Hippocampal formation (tissue), 2 donors: Measurements from ENCODE around the gene ODF4.
"Not testable (repeated sequence)": the region's sequence is repeated elsewhere in the genome, so short reads cannot be mapped to it uniquely, and the experiment has no call there.

Source experiments
- DNase-seq, 2 donors: peaks; one replicate each; lab custom pipeline; 2025; lab: John Stamatoyannopoulos, UW

Gene ODF4

DNA sequence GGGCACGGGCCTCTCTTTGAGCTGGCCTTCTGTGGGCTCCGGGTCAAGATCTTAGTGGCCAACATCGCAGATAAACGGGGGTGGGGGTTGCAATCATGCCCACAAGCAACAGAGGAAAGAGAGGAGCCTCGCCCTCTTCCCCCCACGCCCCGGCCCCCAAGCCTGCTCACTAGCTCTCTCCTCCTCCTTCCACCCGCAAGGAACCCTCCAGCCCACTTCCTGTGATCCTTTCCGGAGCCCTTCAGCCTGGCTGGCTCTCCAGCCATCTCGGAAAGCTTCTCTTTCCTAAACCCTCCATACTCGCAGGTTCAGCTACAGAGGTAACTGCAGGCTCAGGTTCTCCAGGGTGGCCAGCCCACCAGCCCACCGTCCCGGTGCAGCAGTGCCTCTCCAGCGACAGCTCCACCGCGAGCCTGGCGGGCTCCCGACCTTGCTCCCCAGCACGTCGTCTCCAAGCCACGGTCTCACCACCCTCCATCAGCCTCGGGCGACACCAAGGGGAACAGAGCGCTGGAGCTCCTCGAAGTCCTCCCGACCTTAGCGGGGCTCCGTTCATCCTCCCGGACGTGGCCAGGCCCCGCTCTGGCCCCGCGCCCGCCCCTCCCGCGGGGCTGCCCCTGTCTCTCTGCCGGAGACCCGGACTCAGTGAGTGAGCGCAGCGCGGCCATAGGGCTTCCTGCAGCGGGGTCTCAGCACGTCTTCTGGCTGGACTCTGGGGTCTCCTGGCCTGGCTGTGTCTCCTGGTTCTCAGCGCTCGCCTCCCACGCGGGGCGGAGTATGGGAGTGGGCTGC lies 12.9 kb upstream of the ODF4 start:
- no peak for DNase-seq

DNA sequence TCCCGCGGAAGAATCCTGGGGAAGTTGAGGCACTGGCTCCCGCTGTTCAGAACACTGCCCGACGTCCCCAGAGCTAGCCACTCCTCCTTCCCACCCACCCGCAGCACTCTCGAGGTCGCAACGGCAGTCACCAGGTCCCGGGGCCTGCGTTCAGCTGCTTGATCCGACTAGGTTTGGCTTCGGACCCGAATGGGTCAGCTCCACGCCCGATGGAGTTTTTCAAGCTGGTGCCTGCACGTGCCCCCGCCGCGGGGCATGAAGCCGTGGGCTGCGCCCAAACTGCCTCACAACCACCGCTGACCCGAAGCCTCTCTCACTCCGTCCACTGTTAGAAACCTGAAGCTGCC lies 12.4 kb upstream of the ODF4 start:
- no peak for DNase-seq

DNA sequence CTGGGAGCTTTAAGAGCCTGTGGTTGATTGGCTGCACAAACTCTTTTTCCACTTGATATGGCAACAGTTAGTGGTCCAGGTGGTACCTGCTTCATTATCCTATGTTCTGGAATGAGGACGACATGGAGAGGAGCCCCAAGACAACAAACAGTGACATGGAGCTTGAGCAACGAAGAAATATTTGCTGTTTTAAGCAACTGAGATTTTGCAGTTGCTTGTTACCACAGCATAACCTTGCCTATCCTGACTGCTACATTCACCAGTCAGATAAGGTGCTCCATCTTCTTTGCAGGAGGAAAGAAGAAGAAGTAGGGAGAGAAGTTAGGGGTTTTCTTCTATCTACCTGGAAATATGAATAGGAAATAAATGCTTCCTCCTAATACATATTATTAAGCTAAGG lies 7.5 kb upstream of the ODF4 start:
- DNase-seq = no peak

DNA sequence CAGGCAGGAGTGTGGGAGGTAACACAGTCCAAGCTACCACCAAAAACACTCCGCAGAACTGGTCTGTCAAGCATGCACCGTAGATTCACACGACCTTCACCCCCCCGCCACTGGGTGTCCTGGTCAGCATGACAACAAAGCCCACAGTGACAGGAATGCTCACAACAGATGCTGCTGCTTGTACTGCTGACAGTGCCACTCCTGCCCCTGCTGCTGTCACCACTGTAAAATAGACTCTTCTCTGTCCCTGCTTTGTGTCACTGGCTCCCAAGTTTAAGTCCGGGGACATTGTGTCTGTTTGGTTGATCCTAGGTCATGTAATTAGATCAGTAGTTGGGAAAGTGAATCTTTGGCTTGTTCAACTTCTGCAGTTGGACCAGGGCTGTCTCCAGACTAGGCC lies 7.0 kb upstream of the ODF4 start:
- peak in 1 of 2 donors; percentile 12 for DNase-seq

DNA sequence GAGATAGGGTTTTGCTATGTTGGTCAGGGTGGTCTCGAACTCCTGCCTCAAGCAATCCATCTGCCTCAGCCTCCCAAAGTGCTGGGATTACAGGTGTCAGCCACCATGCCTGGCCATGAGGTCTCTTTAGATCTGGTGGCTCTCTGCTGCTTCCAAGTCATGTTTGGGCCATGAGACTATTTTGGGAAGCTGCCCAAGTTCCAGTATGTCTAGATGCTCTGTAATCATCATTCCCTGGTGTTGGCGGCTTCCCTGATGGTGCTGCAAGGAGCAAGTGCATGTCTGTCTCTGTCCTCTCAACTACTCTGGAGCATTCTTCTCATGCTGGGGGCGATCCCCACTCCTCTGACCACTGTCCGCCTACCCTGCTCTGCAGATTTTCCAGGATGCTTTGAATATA lies 6.4 kb upstream of the ODF4 start:
- DNase-seq = no peak

DNA sequence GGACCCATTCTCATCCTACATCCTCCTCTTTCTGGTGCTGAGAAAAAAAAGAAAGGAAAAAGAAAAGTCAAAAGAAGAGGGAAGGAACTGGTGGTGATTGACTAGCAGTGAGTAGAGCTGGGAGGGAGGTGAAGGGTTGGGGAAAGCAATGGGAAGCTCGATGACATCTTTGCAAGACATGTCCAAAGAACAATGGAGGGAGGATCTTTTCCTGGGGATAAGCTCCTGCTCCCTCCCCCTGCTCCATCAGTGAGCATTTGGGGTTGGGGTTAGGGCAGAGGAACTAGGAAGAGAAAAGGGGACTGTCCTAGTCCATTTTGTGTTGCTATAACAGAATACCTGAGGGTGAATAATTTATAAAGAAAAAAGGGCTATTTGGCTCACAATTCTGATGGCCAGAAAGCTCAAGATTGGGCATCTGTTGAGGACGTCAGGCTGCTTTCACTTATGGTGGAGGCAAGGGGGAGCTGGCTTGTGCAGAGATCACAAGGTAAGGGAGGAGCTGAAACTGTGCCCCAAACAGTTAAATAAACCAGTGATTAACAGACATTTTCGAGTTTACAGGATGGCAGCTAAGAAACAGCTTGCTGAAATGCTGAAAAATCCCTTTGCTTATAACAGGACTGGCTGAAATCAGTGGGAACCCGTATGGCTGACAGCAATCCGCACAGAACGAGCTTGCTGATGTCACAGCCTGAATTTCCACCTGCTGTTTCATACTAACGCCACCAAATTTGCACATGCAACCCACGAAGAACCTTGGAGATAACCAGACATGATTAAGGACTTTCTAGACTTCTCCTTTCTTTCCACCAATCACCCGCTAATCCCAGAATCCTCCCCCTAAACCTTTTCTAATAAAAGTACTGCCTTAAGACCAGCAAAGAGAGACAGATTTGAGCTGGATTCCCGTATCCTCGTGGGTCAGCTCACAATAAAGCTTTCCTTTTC lies 1.6 kb upstream of the ODF4 start:
- no peak for DNase-seq

DNA sequence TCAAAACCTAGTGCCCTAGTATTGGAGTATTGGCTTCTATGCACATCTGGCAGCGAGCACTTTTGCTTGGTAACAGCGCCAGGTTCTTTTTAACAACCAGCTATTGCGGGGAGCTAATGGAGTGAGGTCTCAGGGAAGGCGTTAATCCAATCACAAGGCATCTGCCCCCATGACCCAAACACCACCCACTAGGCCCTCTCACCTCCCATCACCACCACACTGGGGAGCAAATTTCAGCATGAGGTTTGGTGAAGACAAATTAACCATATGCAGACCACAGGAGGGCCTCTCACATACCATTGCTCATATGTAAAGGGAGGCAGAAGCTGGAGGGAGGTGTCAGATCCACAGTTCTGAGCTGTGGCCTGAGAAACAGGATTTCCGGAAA lies 893 bp upstream of the ODF4 start:
- no peak for DNase-seq

DNA sequence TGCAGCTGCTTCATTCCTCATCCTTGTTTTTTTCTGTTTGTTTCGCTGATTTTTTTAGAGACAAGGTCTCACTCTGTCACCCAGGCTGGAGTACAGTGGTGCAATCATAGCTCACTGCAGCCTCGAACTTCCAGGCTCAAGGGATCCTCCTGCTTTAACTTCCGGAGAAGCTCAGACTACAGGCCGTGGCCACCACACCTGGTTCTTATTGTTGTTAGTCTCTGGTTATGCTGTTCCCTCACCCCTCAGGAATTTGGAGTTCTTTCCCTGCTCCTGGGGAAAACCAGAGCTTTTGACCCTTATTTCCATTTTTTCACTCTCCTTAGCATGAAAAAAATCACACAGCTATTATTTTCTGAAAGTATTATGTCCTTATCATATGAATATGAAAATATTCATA lies 1.8 kb downstream of the ODF4 start:
- no peak for DNase-seq

DNA sequence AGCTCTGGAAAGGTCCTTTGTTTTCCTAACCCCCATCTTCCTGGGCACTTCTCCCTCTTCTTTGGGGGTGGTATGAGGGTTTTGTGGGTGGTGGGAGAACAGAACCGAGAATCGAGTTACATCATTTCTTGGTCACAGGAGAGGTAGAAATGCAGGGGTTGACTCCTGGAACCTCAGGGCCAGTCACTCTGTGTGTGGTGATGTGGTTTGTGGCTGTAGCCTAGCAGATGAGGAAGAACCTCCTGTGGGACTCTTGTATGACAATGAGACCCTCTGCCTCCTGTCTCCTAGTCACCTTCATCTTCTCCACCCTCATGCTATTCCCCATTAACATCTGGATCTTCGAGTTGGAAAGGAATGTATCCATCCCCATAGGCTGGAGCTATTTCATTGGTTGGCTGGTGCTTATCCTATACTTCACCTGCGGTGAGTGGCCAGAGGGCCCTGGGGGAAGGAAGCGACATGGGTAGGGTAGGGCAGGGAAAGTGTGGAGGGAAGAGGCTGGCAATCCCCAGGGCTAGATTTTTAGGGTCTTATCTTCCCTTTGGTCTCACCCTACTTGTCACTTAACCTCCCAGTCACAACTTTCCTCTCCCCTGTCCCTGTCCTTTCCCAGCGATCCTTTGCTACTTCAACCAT lies 5.5 kb downstream of the ODF4 start:
- no peak for DNase-seq

DNA sequence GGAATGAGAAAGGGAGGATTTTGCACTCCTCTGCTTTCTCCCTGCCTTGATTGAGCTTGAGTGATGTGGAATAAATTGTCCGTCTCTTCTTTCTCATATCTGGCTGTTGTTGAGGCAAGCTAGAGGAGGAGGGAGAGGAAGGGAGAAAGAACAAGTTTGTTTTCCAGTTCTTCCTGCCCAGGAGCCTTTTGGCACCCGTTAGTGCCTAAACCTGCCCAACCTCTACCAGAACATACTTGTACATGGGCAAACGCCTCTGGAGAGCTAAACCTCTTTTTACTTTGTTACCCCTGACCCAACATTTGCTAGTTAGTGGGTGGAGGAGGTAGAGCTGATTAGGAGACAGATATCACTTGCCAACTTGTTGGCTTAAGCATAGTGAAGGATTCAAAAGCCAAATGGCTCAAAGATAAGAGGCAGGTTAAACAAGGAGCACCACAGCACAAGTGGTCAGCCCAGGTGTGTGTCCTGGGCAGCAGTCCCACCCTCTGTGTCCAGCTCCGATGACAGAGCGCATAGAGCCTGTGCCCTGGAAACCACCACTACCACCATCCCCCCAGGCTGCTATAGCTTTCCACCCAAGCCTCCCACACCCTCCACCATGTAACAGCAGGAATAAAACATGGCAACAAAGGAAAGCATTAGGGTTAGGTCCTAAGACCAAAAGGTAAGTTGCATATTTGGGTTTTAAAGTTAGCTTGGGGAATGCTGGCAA lies 6.5 kb downstream of the ODF4 start:
- DNase-seq = no peak

DNA sequence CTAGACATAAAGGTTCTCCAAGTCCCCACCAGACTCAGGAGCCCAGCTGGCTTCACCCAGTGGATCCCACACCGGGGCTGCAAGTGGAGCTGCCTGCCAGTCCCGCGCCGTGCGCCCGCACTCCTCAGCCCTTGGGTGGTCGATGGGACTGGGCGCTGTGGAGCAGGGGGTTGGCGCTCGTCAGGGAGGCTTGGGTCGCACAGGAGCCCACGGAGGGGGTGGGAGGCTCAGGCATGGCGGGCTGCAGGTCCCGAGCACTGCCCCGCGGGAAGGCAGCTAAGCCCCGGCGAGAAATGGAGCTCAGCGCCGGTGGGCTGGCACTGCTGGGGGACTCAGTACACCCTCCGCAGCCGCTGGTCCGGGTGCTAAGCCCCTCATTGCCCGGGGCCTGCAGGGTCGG lies 7.4 kb downstream of the ODF4 start:
- DNase-seq = not testable (repeated sequence)

DNA sequence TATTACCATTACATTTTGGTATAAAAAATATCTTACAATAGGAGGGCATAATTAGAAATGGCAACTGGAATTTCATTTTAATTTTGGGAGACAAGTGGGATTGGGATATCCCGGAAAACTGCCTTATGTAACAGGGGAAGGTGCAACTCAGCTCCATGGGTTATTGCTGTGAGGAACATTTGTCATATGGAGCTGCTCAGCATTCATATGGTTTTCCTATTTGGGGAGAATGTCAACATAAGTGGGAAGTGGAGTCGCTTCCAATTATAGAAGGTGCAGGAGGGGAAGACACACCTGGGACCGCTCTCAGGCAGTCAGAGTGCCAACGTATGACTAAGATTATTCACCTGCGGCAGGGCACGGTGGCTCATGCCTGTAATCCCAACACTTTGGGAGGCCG lies 10.7 kb downstream of the ODF4 start:
- no peak for DNase-seq

DNA sequence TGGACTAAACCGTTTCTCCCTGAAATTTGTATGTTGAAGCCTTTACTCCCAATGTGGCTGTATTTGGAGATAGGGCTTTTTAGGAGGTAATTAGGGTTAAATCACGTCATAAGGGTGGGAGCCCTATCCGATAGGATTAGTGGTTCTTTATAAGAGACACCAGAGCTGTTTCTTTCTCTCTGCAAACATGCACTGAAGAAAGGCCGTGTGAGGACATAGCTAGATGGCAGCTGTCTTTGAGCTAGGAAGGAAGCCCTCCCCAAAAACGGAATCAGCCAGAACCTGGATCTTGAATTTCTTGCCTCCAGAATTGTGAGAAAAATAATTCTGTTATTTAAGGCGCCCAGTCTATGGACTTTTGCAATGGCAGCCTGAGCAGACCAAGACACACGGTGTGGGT lies 14.1 kb downstream of the ODF4 start:
- DNase-seq = no peak

DNA sequence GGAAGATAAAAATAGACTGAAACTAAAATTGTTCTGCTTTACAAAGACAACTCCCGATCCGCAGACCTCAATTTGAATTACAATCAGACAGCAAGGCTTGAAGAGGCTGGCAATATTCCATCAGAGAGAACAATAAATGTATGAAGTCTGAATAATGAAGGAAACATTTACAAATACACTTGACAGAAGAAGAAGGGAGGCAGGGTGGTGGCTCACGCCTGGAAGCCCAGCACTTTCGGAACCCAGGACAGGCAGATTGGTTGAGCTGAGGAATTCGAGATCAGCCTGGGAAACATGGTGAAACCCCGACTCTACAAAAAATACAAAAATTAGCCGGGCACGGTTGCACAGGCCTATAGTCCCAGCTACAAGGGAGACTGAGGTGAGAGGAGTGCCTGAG lies 14.6 kb downstream of the ODF4 start:
- no peak for DNase-seq

DNA sequence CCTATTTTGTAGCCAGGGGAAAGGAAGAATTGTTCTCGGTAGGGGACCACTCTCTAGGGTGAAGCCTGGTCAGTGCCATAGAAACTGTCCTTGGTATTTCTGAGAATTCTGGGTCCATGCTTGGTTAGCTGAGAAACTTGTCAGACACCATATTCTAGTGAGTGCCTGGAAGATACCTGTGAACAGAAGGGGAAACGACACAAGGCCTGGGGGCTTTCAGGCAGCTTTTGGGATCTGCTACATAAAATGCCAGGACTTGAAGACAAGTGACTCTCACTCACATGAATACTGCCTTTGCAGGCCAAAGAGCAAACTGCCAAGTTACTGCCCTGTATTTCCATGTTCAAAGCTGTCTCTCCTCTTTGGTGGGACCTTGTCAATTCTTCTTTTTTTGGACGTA lies 18.3 kb downstream of the ODF4 start:
- no peak for DNase-seq

DNA sequence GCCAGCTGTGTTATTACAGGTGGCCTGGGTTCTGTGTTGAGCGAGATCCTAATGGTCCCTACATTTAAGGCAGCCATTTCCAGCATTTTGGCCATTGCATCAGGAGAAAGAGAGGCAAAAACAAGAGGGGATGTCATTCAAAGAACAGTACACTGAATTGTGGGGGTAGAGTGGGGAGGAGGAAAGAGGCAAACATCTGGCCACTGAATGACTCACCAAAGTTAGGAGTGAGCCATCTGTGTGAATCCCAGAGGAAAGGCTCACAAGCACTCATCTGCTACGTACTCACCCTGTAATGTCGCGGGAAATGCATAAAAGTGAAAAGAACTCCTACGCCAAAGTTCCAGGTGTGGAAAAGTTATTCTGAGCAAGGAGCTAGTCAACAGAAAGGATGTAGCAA lies 20.1 kb downstream of the ODF4 start:
- DNase-seq = no peak

DNA sequence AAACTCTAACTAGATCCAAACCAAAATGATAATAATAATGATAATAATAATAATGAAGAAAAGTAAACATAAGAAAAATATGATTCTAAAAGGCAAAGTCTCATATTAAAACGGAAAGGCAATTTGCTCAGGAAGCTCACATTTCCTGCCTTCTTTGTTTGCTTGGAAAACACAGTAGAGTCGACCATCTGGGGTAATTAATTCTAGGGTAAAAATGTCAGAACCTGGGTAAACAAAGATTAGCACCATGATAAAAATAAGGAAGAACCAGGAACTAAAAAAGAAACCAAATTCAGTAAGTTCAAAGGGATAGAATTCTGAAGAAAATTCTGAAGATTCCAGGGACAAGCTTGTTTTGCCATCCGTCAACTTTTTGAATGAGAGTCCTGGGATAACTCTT lies 20.6 kb downstream of the ODF4 start:
- DNase-seq = no peak

DNA sequence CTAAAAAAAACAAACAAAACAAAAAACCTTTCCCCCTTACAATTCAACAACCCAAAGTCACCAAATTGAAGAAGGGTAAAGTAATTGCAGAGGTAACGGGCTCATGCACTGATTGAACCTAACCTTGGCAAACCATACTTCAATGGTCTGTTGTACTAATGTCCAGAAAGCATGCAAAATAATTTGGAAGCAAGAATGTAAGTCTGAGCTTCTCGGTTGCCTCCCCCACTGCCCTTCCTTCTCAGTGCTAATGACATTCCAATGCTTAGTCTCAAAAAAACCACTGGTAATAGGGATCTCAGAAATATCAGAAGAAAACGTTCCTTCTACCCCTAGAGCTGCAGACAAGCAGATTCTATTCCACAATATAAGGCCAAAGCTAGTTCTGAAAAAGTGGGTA lies 21.1 kb downstream of the ODF4 start:
- DNase-seq = no peak

DNA sequence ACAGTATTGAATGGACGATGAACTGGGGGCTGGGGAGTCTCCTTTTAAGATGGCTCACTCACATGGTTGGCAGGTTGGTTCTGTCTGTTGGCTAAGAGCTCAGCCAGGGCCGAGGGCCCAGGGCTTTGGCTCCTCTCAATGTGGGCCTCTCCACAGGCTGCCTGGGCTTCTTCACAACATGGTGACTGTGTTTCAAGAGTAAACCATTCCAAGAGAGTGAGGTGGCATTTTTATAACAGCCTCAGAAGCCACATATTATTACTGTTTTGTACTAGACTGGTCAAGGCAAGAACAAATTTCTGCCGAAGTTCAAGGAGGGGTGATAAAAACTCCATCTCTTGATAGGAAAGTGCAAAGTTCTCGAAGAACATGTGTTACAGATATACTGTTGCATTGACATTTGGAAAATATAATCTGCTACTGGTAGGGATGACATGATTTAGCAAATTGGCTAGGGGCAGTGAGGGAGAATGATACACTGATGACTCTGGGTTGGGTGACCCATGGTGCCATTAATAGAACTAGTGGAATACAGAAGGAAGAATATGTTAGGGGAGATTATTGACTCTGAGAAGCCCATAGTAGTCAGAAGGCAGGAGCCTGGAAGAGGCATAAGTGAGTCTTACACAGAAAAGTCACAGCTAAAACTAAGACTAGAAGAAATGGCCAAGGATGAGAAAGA lies 23.2 kb downstream of the ODF4 start:
- DNase-seq = no peak

DNA sequence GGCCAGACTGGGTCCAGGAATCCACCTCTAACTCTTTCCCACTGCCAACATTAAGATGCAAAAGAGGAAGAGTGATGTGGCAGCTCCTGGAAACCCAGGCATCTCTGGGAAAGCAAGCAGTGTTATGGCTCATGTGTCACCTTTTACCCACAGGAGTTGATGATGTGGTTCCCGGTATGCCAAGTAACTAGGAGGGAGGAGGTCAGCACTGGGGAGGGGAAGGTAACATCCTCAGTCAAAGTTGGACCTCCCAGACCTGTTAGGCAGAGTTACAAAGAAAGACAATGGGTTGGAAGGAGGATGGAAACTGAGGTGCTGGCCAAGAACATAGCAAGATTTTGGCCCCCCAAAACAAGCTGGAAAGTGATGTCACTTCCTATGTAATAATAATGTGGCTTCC lies 25.5 kb downstream of the ODF4 start:
- no peak for DNase-seq

DNA sequence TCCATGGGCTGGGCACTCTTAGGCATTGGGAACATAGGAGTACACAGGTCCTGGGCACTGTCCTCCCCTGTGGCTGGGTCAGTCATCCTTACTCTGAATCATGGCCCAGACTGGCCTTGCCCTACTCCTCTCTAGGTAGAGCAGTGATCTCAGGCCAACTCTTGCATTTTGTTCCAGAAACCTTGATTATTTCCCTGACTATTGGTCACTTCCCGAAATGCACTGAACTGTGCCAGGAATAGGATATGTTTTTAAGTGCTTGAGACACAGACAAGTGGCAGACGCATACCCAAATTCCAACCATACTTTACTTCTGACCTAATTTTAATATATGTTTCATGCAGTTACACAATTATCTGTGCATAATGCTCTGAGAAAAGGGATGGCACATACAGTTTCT lies 26.6 kb downstream of the ODF4 start:
- no peak for DNase-seq

DNA sequence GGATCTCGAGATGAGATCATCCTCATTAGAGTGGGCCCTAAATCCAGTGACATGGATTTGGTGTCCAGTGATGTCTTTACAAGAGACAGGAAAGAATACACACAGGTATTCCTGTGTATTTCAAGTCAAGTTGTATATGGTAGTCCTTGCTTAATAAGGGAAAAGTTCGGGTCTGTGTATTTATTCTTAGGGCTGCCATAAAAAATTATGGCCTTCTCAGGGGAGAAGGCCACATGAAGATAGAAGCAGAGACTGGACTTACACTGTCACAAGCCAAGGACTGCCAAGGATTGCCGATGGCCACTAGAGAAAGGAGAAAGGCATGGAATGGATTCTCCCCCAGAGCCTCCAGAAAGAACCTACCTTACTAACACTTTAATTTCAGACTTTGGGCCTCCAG lies 28.6 kb downstream of the ODF4 start:
- no peak for DNase-seq
